ENCODE measurements around the gene SLIT1.

- TF ChIP-seq CTCF (IDR thresholded peaks at IDR 0.05) (no peak), EZH2 (IDR thresholded peaks at IDR 0.05; ENCODE audit: borderline replicate concordance, insufficient read depth, low read depth, low read length, poor library complexity, severe bottlenecking) (no peak)
These were observed 179.4 kb downstream of the SLIT1 start for GRCh38 chr10:97006364-97006763.
